Body of pancreas (tissue), 4 donors: Measurements from ENCODE around the gene KRTAP2-3. TPM values are rescaled to one million over a fixed set of nuclear protein-coding genes. Genes with fewer than 3 reads are reported as not detected.
"Not testable (repeated sequence)": the region's sequence is repeated elsewhere in the genome, so short reads cannot be mapped to it uniquely, and the experiment has no call there.

Source experiments
- ATAC-seq: fragments of 150-250 bp; one replicate; pipeline ENCODE4 v1.9.1; 2016
- DNase-seq, 4 donors: peaks; one replicate each; pipeline ENCODE4 v3.0.0-alpha.2; 2019
- H3K27ac ChIP-seq, 4 donors: fragments of 200-600 bp; sonication (generic); 1 replicate in 3 of 4; 2 replicates in 1 of 4; pipeline versions ENCODE4 v1.5.1 to v1.6.1; 2016 to 2019; ENCODE audit warnings: mild to moderate bottlenecking in 1 of 4, mixed read lengths in 1 of 4, moderate library complexity in 1 of 4
- H3K27me3 ChIP-seq, 2 donors: fragments of 200-600 bp; sonication (generic); one replicate each; pipeline ENCODE4 v1.6.0; 2016; ENCODE audit warnings: mild to moderate bottlenecking in 1 of 2
- H3K36me3 ChIP-seq, 2 donors: fragments of 200-600 bp; sonication (generic); replicated peaks in 1 of 2; 2 replicates each; pipeline ENCODE4 v1.5.1; 2016; ENCODE audit warnings: low read depth in 2 of 2; ENCODE audit not compliant: insufficient read depth in 1 of 2
- H3K4me1 ChIP-seq: fragments of 200-600 bp; sonication (generic); one replicate; pipeline ENCODE4 v1.6.0; 2016
- H3K4me3 ChIP-seq, 2 donors: fragments of 200-600 bp; sonication (generic); 1 replicate in 1 of 2; 2 replicates in 1 of 2; pipeline ENCODE4 v1.5.1; 2016 to 2019
- H3K9me3 ChIP-seq, 3 donors: fragments of 200-600 bp; sonication (generic); 1 replicate in 2 of 3; 2 replicates in 1 of 3; pipeline ENCODE4 v1.5.1; 2016
- CTCF ChIP-seq, 7 experiments: fragments of 450-650 bp in 4 of 7; fragments of 200-600 bp in 3 of 7; sonication (generic) in 3 of 7; IDR thresholded peaks; one replicate each; pipeline ENCODE4 v1.5.1; 2016 to 2019; ENCODE audit warnings: antibody characterized with exemption in 7 of 7
- POLR2A ChIP-seq, 3 donors: fragments of 450-650 bp; IDR thresholded peaks; one replicate each; pipeline ENCODE4 v1.6.1; 2016; ENCODE audit warnings: antibody characterized with exemption in 3 of 3, mild to moderate bottlenecking in 2 of 3
- WGBS, 2 donors: methylation state at CpG; one replicate each; pipeline ENCODE4 v1.1.5; 2017; 5-methylcytosine and 5-hydroxymethylcytosine counted together
- intact Hi-C: fragments of 100-400 bp; cut with DNase I; formaldehyde crosslinking; loops from one replicate; pipeline ENCODE4 v1.15.1; 2023
- total RNA-seq, 2 donors: library from RNA; depleted of rRNA; stranded (reverse); fragments of >200 nt; gene quantifications; one replicate each; pipeline ENCODE4 v1.1.0, GENCODE V29; 2016

KRTAP2-3 gene
- total RNA-seq, 2 donors from 2014 or later, result not detected

GRCh38 chr17:41101586-41102259 is 41.8 kb upstream of the KRTAP2-3 start, which contains the start of gene KRTAP4-16:
TSS of gene KRTAP4-16 (minus strand) at chr17:41102209. CDS start at chr17:41102209, 0 bp downstream.
- TF ChIP-seq POLR2A (IDR thresholded peaks at IDR 0.05), result no peak
- no peak for TF ChIP-seq CTCF (IDR thresholded peaks at IDR 0.05)
- H3K36me3 ChIP-seq, result no peaks in the 10 kb centered on the region
- H3K27me3 ChIP-seq, result no peaks in the 10 kb centered on the region
- no peaks in the 10 kb centered on the region for H3K4me1 ChIP-seq
- ATAC-seq (no peak), DNase-seq (no peak)
- WGBS, 2 donors, result 37 to 64% methylated on average over 6 to 10 of the region's 10 CpGs
- H3K9me3 ChIP-seq, result no peaks in the 10 kb centered on the region
- no peak within 1 kb of the TSS for H3K4me3 ChIP-seq
- intact Hi-C loops, result no loop called here
- no peak within 1 kb of the TSS for H3K27ac ChIP-seq

GRCh38 chr17:41099682-41100480 is 40.0 kb upstream of the KRTAP2-3 start:
- H3K9me3 ChIP-seq, H3K4me3 ChIP-seq, H3K27me3 ChIP-seq, H3K36me3 ChIP-seq, ATAC-seq, intact Hi-C loops, DNase-seq, H3K4me1 ChIP-seq, H3K27ac ChIP-seq: not testable (repeated sequence)
- WGBS, 2 donors, result 42 to 59% methylated on average over 7 of the region's 7 CpGs

- Histone ChIP-seq H3K36me3 (no peaks in the 10 kb centered on the region), H3K4me3 (no peak overlapping the region), H3K9me3 (no peaks in the 10 kb centered on the region), H3K27me3 (no peaks in the 10 kb centered on the region), H3K4me1 (no peaks in the 10 kb centered on the region), H3K27ac (no peak overlapping the region)
- no peak for ATAC-seq
- no peak for TF ChIP-seq POLR2A (IDR thresholded peaks at IDR 0.05)
- no peak for TF ChIP-seq CTCF (IDR thresholded peaks at IDR 0.05)
- no peak for DNase-seq
- intact Hi-C loops, result no loop called here
- 55 to 56% methylated on average over 6 of the region's 6 CpGs for WGBS, 2 donors
These were observed 38.6 kb upstream of the KRTAP2-3 start for GRCh38 chr17:41098481-41098880.

GRCh38 chr17:41098042-41098441 is 38.1 kb upstream of the KRTAP2-3 start, which contains the start of gene KRTAP4-8:
TSS of gene KRTAP4-8 (minus strand) at chr17:41098142. CDS start at chr17:41098084, 58 bp downstream.
- ATAC-seq (no peak), DNase-seq (no peak)
- H3K4me3 ChIP-seq, result no peak within 1 kb of the TSS
- no peaks in the 10 kb centered on the region for H3K36me3 ChIP-seq
- intact Hi-C loops, result no loop called here
- no peak within 1 kb of the TSS for H3K27ac ChIP-seq
- WGBS, 2 donors, result 32 to 35% methylated on average over 4 of the region's 4 CpGs
- no peaks in the 10 kb centered on the region for H3K9me3 ChIP-seq
- no peaks in the 10 kb centered on the region for H3K4me1 ChIP-seq
- no peaks in the 10 kb centered on the region for H3K27me3 ChIP-seq
- no peak for TF ChIP-seq POLR2A (IDR thresholded peaks at IDR 0.05)

- no peak overlapping the region for H3K4me3 ChIP-seq
- H3K27ac ChIP-seq, result no peak overlapping the region
- no peaks in the 10 kb centered on the region for H3K27me3 ChIP-seq
- H3K4me1 ChIP-seq, result no peaks in the 10 kb centered on the region
- intact Hi-C loops, result no loop called here
- DNase-seq (no peak), ATAC-seq (no peak)
- H3K36me3 ChIP-seq, result no peaks in the 10 kb centered on the region
- 74 to 80% methylated on average over 7 of the region's 7 CpGs for WGBS, 2 donors
- H3K9me3 ChIP-seq, result no peaks in the 10 kb centered on the region
- TF ChIP-seq CTCF (IDR thresholded peaks at IDR 0.05), result no peak
- no peak for TF ChIP-seq POLR2A (IDR thresholded peaks at IDR 0.05)
These were observed 36.1 kb upstream of the KRTAP2-3 start for GRCh38 chr17:41096055-41096454.

GRCh38 chr17:41088760-41089352 is 28.9 kb upstream of the KRTAP2-3 start:
- ATAC-seq, H3K36me3 ChIP-seq, H3K9me3 ChIP-seq, H3K4me1 ChIP-seq, H3K27ac ChIP-seq, H3K27me3 ChIP-seq, intact Hi-C loops, DNase-seq, H3K4me3 ChIP-seq: not testable (repeated sequence)
- WGBS, 2 donors, result 37 to 61% methylated on average over 4 of the region's 4 CpGs

- H3K27ac ChIP-seq, ATAC-seq, DNase-seq, H3K9me3 ChIP-seq, H3K4me1 ChIP-seq, H3K27me3 ChIP-seq, H3K4me3 ChIP-seq, intact Hi-C loops, H3K36me3 ChIP-seq: not testable (repeated sequence)
- 53 to 58% methylated on average over 6 to 8 of the region's 14 CpGs for WGBS, 2 donors
These were observed 24.4 kb upstream of the KRTAP2-3 start, which contains the start of gene KRTAP4-7 for GRCh38 chr17:41084100-41084856. TSS of gene KRTAP4-7 (plus strand) at chr17:41084150. CDS start at chr17:41084207, 57 bp downstream.

- intact Hi-C loops, ATAC-seq, H3K4me3 ChIP-seq, DNase-seq, H3K27me3 ChIP-seq, H3K4me1 ChIP-seq, H3K36me3 ChIP-seq, H3K9me3 ChIP-seq, H3K27ac ChIP-seq: not testable (repeated sequence)
- 59% methylated on average over 2 of the region's 2 CpGs for WGBS, 2 donors
These were observed 23.5 kb upstream of the KRTAP2-3 start for GRCh38 chr17:41083427-41083826.
